GM19025 (cell line): Measurements from ENCODE around the gene G3BP2.
A peak's percentile ranks its signal among the peaks of the same experiment; 100 is the strongest.
"Not testable (repeated sequence)": the region's sequence is repeated elsewhere in the genome, so short reads cannot be mapped to it uniquely, and the experiment has no call there.

Experiments
- ATAC-seq: cut with Tn5 transposase; IDR thresholded peaks from one replicate; pipeline ENCODE4 v1.9.1; 2021; ENCODE audit warnings: mild to moderate bottlenecking, low read depth, moderate library complexity; ENCODE audit not compliant: unreplicated experiment

G3BP2 gene

GRCh38 chr4:75685546-75686189, 12.5 kb upstream of the G3BP2 start:
- no peak for ATAC-seq

GRCh38 chr4:75683482-75684155, 10.4 kb upstream of the G3BP2 start:
- no peak for ATAC-seq

GRCh38 chr4:75679876-75680575, 6.8 kb upstream of the G3BP2 start:
- ATAC-seq: no peak

DNA sequence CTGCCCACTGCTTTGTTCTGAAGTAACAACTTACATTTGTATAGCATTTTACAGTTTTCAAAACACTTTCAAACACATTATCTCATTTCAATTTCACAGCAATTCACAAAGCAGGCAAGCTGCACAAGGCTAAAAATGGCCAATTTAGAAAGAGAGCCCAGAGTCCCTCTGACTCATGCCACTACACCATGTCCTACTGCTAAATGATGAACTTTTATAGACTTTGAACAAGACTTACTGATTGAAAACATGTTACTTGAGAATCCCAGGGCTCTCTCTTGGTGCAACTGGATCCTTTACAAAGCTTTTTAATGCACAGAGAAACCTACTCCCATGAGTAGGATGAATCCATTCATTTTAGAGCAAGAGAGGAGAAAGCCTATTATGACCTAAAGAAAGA, 5.8 kb upstream of the G3BP2 start:
- no peak for ATAC-seq

GRCh38 chr4:75678473-75678872, 5.3 kb upstream of the G3BP2 start:
- no peak for ATAC-seq

- no peak for ATAC-seq
Measured at GRCh38 chr4:75675004-75675531, 1.9 kb upstream of the G3BP2 start.

- ATAC-seq: no peak
Measured at GRCh38 chr4:75673959-75674328, 733 bp upstream of the G3BP2 start.

DNA sequence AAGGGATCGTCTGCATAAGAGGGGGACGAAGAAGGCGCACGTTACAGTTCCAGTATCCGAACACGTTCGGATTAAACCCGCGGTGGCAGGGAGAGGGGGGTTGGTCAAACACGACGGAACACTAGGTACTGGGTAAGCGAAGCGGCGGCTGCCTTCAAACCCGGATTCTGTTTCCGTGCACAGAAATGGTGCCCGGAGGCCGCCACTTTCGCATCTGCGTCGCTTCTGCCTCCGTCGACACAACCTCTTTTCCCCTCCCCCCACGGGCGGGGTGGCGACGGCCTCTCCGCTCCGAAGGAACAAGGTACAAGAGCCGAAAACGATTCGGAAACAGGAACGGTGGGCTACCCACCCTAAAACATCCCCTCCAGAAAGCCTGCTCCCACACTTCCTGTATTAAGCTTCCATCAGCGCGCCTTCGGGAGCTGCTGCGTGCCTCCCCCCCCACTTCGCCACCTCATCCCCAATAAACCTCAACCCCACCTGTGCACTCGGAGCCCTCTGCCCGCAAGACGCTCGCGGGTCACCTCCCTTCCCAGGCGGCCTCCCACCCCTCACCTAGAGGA, 667 bp downstream of the G3BP2 start:
- peak; percentile 13 for ATAC-seq

GRCh38 chr4:75671802-75672421, 1.3 kb downstream of the G3BP2 start:
- no peak for ATAC-seq

DNA sequence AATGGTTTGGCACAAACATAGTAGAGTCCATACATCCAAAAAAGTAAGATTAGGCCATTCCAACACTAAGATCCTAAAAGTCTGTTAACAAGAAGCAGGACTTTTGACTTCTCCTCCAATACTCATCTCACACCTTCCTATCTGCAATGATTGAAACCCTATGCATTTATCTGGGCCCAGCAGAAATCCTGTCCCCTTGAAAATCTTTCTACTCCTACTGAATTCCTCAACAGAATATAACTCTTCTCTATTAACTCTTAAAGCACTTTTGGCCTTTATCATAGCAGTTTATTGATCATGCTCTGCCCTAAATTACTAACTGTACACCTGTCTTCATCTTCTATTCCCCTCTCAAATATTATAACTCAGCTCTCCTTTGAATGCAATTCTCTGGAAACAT, 4.6 kb downstream of the G3BP2 start:
- ATAC-seq: no peak

DNA sequence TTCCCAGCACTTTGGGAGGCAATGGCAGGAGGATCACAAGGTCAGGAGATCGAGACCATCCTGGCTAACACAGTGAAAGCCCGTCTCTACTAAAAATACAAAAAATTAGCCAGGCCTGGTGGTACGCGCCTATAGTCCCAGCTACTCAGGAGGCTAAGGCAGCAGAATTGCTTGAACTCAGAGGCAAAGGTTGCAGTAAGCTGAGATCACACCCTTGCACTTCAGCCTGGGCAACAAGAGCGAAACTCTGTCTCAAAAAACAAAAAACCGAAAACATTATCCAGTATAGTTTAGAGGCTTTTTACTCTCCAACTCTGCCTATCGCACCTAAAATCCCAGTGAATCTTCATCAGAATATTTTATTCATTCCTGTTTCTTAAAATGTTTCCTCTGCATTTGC, 5.6 kb downstream of the G3BP2 start:
- ATAC-seq: not testable (repeated sequence)

GRCh38 chr4:75666299-75666698, 6.9 kb downstream of the G3BP2 start:
- no peak for ATAC-seq

DNA sequence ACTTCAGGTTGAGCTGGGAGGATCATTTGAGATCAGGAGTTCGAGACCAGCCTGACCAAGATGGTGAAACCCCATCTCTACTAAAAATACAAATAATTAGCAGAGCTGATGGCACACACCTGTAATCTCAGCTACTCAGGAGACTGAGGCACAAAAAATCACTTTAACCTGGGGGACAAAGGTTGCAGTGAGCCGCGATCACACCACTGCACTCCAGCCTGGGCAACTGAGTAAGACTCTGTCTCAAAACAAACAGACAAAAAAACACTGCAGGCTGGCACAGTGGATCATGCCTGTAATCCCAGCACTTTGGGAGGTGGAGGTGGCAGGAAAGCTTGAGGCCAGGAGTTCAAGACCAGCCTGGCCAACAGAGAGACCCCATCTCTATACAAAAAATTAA, 8.6 kb downstream of the G3BP2 start:
- not testable (repeated sequence) for ATAC-seq

DNA sequence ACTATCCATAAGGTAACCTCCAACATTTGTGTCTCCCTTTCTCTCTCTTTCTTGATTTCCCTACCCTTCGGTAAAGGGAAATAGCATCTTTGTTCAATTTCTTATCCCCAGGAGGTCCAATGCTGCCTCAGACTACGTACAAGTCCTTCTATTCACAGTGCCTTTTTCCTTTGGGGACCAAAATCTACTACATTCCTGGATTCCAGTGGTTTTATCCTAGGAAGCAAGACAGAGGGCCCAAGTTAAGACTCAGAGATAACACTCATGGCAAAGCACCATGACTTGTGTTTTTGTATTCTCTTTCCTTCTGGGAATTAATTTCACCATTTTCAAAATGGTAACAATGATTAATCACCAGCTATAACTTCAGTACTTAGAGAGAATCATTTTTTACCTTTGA, 10.6 kb downstream of the G3BP2 start:
- ATAC-seq: no peak

DNA sequence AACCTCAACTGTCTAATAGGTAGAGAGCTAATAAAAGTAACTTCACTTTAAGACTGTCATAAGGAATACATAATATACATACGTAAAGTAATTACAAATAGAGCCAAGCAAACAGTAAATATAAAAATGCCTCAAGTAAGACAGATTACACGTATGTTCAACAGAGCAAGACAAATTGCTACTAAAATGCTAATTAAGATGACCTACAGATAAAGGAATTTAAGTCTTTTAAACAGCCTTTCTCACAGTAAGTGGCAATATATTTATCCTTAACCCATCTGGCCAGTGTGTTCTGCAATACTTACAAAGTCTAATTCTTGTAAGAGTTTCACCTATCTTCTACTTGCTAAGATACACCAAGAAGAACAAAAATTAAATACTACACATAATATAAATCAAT, 12.7 kb downstream of the G3BP2 start:
- no peak for ATAC-seq

- no peak for ATAC-seq
Measured at GRCh38 chr4:75659512-75660031, 13.6 kb downstream of the G3BP2 start.

- no peak for ATAC-seq
Measured at GRCh38 chr4:75658876-75659275, 14.3 kb downstream of the G3BP2 start.

- no peak for ATAC-seq
Measured at GRCh38 chr4:75655562-75655961, 17.6 kb downstream of the G3BP2 start.

DNA sequence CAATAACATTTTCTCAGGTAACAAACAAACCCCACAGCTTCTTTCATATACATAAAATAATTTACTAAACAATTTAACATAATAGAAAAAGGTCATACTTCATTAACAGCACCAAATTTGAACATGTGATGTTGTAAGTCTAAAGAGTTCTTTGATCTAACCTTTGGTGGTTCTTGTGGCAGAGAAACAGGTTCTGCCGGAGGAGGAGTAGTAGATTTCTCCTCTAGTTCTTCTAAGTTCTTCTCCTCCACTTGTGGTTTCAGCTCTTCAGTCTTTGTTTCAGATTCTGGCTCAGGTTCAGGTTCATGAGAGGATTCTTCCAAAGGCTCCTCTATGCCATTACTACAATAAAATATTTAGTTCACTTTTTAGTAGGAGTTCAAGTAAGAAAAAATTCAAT, 18.3 kb downstream of the G3BP2 start:
- no peak for ATAC-seq

DNA sequence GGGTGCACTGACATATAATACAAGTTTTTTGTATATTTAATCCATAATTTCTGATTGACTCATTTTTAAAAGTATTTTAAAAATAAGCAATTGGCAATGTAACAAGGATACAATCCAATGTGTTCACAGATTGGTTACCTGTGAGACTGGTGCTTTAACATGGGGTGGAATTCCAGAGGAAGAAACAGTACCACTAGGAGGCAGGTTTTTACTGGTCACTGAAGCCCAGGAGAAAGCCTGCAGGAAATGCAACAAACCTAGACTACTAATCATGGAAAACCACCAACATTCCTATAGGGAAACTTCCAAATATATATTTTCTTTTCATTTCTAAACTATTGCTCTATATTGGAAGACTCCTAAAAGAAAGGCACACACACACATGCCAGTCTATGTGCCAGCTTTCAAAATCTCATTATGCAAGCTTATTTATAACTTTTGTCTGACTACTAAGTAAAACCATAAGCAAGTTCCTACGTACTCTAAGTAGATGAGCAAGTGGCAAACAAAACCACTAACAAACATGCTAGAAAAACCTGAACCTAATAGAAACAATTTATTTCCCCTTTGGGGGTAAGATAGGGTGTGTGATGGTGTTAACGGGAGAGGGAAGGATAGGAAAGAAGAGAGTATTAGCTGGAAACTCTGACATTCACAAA, 19.2 kb downstream of the G3BP2 start:
- ATAC-seq: no peak
